HG02981 (cell line): ENCODE results near the gene HYAL1.
"Not testable (repeated sequence)": the region's sequence is repeated elsewhere in the genome, so short reads cannot be mapped to it uniquely, and the experiment has no call there.

Experiments used
- ATAC-seq: cut with Tn5 transposase; IDR thresholded peaks from one replicate; pipeline ENCODE4 v1.9.1; 2021; ENCODE audit warnings: mild to moderate bottlenecking, moderate library complexity; ENCODE audit not compliant: unreplicated experiment

The HYAL1 gene

GRCh38 chr3:50263478-50264382 lies 39.6 kb downstream of the HYAL1 start:
- ATAC-seq = no peak

- no peak for ATAC-seq
Measured at GRCh38 chr3:50262778-50263177, 40.6 kb downstream of the HYAL1 start.

- not testable (repeated sequence) for ATAC-seq
Measured at GRCh38 chr3:50262200-50262599, 41.2 kb downstream of the HYAL1 start.

- no peak for ATAC-seq
Measured at GRCh38 chr3:50261505-50261904, 41.9 kb downstream of the HYAL1 start.

GRCh38 chr3:50260942-50261441 lies 42.4 kb downstream of the HYAL1 start:
- no peak for ATAC-seq

- peak; percentile 88 for ATAC-seq
Measured at GRCh38 chr3:50260027-50260941, 43.1 kb downstream of the HYAL1 start.

- ATAC-seq = peak; percentile 10
Measured at GRCh38 chr3:50259432-50260026, 43.8 kb downstream of the HYAL1 start.

- no peak for ATAC-seq
Measured at GRCh38 chr3:50258979-50259378, 44.4 kb downstream of the HYAL1 start.

GRCh38 chr3:50258029-50258680 lies 45.2 kb downstream of the HYAL1 start:
- no peak for ATAC-seq

GRCh38 chr3:50256978-50257890 lies 46.1 kb downstream of the HYAL1 start:
- no peak for ATAC-seq

- no peak for ATAC-seq
Measured at GRCh38 chr3:50255251-50255615, 48.1 kb downstream of the HYAL1 start.

GRCh38 chr3:50254577-50255250 lies 48.7 kb downstream of the HYAL1 start:
- ATAC-seq = no peak

GRCh38 chr3:50251220-50251619 lies 52.2 kb downstream of the HYAL1 start:
- no peak for ATAC-seq

- no peak for ATAC-seq
Measured at GRCh38 chr3:50250514-50250913, 52.9 kb downstream of the HYAL1 start.
